Stimulated activated CD8-positive, alpha-beta memory T cell treated with anti-CD3 and anti-CD28 coated beads, Interleukin-4, amount 100 ng/mL, for 48 hours (primary cell): ENCODE data around the gene SNAPC4.
"Not testable (repeated sequence)": the region's sequence is repeated elsewhere in the genome, so short reads cannot be mapped to it uniquely, and the experiment has no call there.

Experiments
- DNase-seq: peaks from one replicate; pipeline ENCODE4 v3.0.0-alpha.2; 2020

The SNAPC4 gene

GRCh38 chr9:136355616-136356557 lies 44.1 kb downstream of the SNAPC4 start:
- no peak for DNase-seq

GRCh38 chr9:136354592-136355085 lies 45.3 kb downstream of the SNAPC4 start:
- no peak for DNase-seq

GRCh38 chr9:136353757-136354488 lies 46.0 kb downstream of the SNAPC4 start:
- no peak for DNase-seq

- DNase-seq, result no peak
Observed at GRCh38 chr9:136353088-136353487, 46.9 kb downstream of the SNAPC4 start.

- DNase-seq, result no peak
Observed at GRCh38 chr9:136352682-136353081, 47.3 kb downstream of the SNAPC4 start.

GRCh38 chr9:136351868-136352267 lies 48.1 kb downstream of the SNAPC4 start:
- not testable (repeated sequence) for DNase-seq

GRCh38 chr9:136351252-136351800 lies 48.6 kb downstream of the SNAPC4 start:
- no peak for DNase-seq
